ENCODE data around the gene TTC13. TPM values are rescaled to one million over a fixed set of nuclear protein-coding genes. Genes with fewer than 3 reads are reported as not detected.

TTC13 gene
- total RNA-seq, 2 experiments from 2014 or later = 13.6 to 16.2 TPM

DNA sequence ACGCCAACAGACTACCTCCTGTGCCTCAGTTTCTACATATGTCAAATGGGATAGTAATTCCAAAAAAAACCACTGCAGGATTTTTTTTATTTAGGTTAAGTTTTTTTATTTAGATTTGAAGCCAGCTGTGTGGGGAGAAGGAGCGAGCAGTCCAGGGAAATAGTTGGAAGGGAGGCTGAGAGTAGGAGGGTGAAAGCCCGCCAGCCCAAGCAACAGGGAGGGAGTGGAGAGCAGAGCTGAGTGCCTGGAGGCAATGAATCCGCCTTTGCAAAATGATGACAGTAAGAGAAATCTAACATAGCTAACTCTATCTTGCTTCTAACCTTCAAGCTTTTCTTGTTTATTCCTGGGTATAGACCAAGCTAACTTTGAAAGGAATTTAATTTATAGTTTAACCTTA, 94.7 kb downstream of the TTC13 start:
- DNase-seq = no peak
- ChIA-PET CTCF (no interaction called here), POLR2A (no interaction called here)
- intact Hi-C loops (cut with DNase I, micrococcal nuclease) = no loop called here
- ATAC-seq = no peak
- H3K36me3 Mint-ChIP-seq (ENCODE audit: low read depth) = no peaks in the 10 kb centered on the region
- no peaks in the 10 kb centered on the region for H3K4me1 Mint-ChIP-seq
- H3K4me3 Mint-ChIP-seq = no peak overlapping the region
- no peaks in the 10 kb centered on the region for H3K9me3 Mint-ChIP-seq (ENCODE audit: low read depth)
- peaks cover 34% of the 10 kb centered on the region for H3K27me3 Mint-ChIP-seq
- H3K27ac Mint-ChIP-seq = no peak overlapping the region

DNA sequence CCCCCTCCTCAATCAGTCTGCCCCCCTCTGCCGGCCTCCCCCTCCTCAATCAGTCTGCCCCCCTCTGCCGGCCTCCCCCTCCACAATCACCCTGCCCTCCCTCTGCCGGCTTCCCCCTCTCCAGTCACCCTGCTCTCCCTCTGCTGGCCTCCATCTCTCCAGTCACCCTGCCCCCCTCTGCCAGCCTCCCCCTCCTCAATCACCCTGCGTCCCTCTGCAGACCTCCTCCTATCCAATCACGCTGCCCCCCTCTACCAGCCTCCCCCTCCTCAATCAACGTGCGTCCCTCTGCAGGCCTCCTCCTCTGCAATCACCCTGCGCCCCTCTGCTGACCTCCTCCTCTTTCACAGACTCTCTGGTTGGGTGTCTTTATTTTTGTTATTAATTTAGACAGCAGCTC, 98.9 kb downstream of the TTC13 start:
- no peak overlapping the region for H3K4me3 Mint-ChIP-seq
- no peaks in the 10 kb centered on the region for H3K36me3 Mint-ChIP-seq (ENCODE audit: low read depth)
- ATAC-seq (no peak), DNase-seq (no peak)
- intact Hi-C loops (cut with DNase I, micrococcal nuclease) = no loop called here
- H3K27me3 Mint-ChIP-seq = peaks cover 36% of the 10 kb centered on the region
- no peaks in the 10 kb centered on the region for H3K9me3 Mint-ChIP-seq (ENCODE audit: low read depth)
- ChIA-PET CTCF (no interaction called here), POLR2A (no interaction called here)
- no peaks in the 10 kb centered on the region for H3K4me1 Mint-ChIP-seq
- no peak overlapping the region for H3K27ac Mint-ChIP-seq

DNA sequence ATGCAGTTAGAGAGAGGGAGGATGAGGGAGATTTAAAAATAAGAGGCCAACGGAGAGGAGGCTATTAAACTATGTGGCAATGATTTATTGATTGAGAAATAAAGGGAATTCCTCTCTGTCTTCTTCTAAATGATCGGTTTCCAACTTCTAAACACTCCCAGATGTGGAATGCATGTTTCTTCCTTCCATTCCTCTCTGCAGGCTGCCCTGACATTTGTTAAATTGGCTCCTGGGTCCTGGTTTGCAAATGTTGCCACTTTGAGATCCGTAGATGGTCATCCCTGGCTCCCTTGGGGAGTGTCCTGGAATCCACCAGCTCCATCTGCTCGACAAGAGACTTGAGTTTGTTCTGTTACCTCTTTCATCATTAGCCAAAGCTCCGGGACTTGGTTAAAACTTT, 100.1 kb downstream of the TTC13 start:
- intact Hi-C loops (cut with DNase I, micrococcal nuclease) = no loop called here
- CTCF ChIA-PET = no interaction called here
- POLR2A ChIA-PET = no interaction called here
- H3K27me3 Mint-ChIP-seq = peaks cover 37% of the 10 kb centered on the region
- no peak overlapping the region for H3K4me3 Mint-ChIP-seq
- H3K4me1 Mint-ChIP-seq = no peaks in the 10 kb centered on the region
- H3K27ac Mint-ChIP-seq = no peak overlapping the region
- no peaks in the 10 kb centered on the region for H3K9me3 Mint-ChIP-seq (ENCODE audit: low read depth)
- ATAC-seq = no peak
- no peaks in the 10 kb centered on the region for H3K36me3 Mint-ChIP-seq (ENCODE audit: low read depth)
- no peak for DNase-seq

DNA sequence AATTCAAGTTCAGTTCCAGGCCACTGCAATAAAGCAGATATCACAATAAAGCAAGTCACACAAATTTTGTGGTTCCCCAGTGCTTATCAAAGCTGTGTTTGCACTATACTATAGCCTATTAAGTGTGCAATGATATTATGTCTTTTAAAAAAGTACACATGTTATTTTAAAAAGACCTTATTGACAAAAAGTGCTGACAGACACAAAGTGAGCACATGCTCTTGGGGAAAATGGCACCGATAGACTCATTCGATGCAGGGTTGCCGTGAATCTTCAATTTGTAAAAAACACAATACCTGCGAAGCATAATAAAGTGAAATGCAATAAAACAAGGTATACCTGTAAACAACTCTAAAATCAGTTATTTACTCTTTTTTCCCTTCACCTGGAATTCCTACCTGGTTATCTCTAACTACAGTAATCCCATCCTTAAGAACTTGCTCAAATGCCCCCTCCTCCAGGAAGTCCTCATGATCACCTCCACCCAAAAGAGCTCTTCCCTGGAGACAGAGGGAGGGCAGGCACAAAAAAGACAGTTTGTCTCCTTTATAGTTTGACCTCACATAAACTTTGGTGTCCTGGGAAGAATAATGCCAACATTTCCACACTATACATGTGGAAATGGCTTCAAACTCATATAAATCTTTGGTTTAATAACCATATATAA, 100.6 kb downstream of the TTC13 start:
- Mint-ChIP-seq H3K4me3 (no peak overlapping the region), H3K27me3 (peaks cover 36% of the 10 kb centered on the region), H3K27ac (no peak overlapping the region), H3K9me3 (ENCODE audit: low read depth) (no peaks in the 10 kb centered on the region), H3K36me3 (ENCODE audit: low read depth) (no peaks in the 10 kb centered on the region), H3K4me1 (no peaks in the 10 kb centered on the region)
- ChIA-PET POLR2A (no interaction called here), CTCF (interaction anchor here (0.6 to 0.7 kb wide), 2 partner anchors 58 to 615 kb away, joined by 3 to 4 read pairs; no protein-coding TSS in a partner anchor)
- intact Hi-C loops (cut with DNase I, micrococcal nuclease) = no loop called here
- DNase-seq = no peak
- no peak for ATAC-seq

DNA sequence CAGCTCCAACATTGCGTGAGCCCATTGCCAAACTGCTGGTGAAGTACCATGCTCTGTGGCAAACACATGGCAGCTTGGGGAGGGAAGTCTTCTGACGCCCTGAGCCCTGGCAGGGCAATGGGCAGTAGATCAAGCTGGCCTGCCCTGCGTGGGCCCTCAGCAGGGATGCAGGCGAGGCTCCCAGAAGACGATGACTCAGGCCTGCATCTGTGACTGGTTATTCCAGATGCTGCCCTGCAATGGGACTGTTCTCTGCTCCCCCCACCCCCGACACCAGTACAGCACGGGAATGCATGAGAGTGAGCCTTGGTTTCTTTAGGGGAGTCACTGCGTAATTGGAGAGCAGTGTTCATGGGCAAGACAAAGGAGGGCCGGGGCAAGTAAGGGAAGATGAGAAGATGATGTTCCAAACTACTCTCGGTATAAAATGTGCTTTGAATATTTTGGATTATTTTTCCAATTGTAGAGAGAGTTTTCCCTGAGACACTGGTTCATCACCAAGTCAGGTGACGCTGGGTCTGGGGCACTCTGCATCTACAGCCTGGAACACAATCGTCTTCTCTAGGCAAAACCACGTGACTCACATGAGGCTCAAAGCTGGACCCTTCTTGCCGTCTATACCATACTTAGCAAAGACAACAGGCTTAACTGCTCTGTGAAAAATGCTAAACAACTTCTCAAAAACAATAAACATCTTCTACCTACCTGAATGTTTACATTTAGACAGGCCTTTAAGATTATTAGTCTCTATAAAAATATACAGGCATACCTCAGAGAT, 101.3 kb downstream of the TTC13 start:
- CTCF ChIA-PET = interaction anchor here (0.6 to 0.7 kb wide), 2 partner anchors 57 to 615 kb away, joined by 3 to 4 read pairs; no protein-coding TSS in a partner anchor
- H3K36me3 Mint-ChIP-seq (ENCODE audit: low read depth) = no peaks in the 10 kb centered on the region
- DNase-seq (no peak), ATAC-seq (no peak)
- H3K9me3 Mint-ChIP-seq (ENCODE audit: low read depth) = no peaks in the 10 kb centered on the region
- H3K4me3 Mint-ChIP-seq = no peak overlapping the region
- intact Hi-C loops (cut with DNase I, micrococcal nuclease) = no loop called here
- H3K27me3 Mint-ChIP-seq = peaks cover 31% of the 10 kb centered on the region
- H3K4me1 Mint-ChIP-seq = no peaks in the 10 kb centered on the region
- POLR2A ChIA-PET = no interaction called here
- no peak overlapping the region for H3K27ac Mint-ChIP-seq

DNA sequence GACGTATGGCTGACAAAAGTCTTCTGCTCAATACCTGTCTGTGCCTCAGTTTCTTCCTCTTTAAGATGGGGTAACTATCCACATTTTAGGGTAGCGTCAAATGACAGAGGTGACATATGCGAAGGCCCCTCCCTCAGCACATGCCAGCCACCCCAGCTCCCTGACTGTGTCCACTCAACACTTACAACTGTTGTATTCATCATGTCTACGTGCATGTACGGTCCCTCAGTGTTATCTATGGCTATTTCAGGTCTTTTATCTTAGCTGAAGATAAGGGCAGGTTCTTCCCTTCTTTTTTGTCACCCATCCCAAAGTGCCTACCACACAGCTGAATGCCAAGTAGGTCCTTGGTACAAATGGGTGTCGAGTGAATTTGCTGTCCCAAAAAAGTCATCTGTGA, 102.0 kb downstream of the TTC13 start:
- H3K27me3 Mint-ChIP-seq = peaks cover 33% of the 10 kb centered on the region
- no peaks in the 10 kb centered on the region for H3K9me3 Mint-ChIP-seq (ENCODE audit: low read depth)
- no peak for ATAC-seq
- no peak for DNase-seq
- H3K36me3 Mint-ChIP-seq (ENCODE audit: low read depth) = no peaks in the 10 kb centered on the region
- no peaks in the 10 kb centered on the region for H3K4me1 Mint-ChIP-seq
- ChIA-PET CTCF (interaction anchor here (0.6 kb wide), 1 partner anchor 75 kb away, joined by 3 read pairs; no protein-coding TSS in a partner anchor), POLR2A (no interaction called here)
- intact Hi-C loops (cut with DNase I, micrococcal nuclease) = no loop called here
- no peak overlapping the region for H3K4me3 Mint-ChIP-seq
- no peak overlapping the region for H3K27ac Mint-ChIP-seq

DNA sequence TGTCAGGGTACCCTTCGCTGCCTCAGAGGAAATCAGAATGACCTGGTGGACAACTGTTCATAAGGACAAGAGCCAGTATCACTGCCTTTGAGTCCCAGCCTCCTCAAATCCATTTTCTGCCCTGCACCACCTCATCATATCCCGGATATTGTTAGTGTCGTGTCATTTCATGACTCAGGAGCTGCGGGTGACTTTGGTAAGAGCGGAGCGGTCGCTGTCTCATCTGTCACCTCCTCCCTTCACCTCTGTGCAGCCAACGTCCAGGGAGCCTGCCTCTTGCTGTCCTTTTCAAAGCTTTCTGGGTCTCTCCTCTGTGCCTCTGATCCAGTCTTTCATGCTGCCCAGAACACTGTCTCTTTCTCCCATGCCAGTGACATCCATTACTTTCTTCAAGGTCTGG, 103.3 kb downstream of the TTC13 start:
- H3K9me3 Mint-ChIP-seq (ENCODE audit: low read depth) = no peaks in the 10 kb centered on the region
- intact Hi-C loops (cut with DNase I, micrococcal nuclease) = no loop called here
- H3K27ac Mint-ChIP-seq = no peak overlapping the region
- no peaks in the 10 kb centered on the region for H3K36me3 Mint-ChIP-seq (ENCODE audit: low read depth)
- H3K4me3 Mint-ChIP-seq = no peak overlapping the region
- no peaks in the 10 kb centered on the region for H3K4me1 Mint-ChIP-seq
- ATAC-seq (no peak), DNase-seq (no peak)
- H3K27me3 Mint-ChIP-seq = peaks cover 23% of the 10 kb centered on the region
- CTCF ChIA-PET = no interaction called here
- POLR2A ChIA-PET = no interaction called here

DNA sequence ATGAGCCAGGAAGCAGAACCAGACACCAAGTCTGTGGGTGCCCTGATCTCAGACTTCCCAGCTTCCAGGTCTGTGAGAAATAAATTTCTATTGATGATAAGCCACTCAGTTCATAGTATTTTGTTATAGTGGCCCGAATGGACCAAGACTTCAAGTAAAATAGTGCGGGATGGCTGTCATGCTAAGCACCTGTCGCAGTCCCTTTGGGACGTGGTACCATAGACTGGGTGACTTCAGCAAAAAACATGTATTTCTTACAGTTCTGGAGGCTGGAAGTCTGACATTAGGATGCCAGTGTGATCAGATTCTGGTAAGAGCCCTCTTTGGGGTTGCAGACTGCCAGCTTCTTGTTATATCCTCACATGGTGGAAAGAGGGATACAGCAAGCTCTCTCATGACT, 107.7 kb downstream of the TTC13 start:
- Mint-ChIP-seq H3K4me3 (no peak overlapping the region), H3K9me3 (ENCODE audit: low read depth) (no peaks in the 10 kb centered on the region), H3K27ac (no peak overlapping the region), H3K4me1 (peaks cover 15% of the 10 kb centered on the region), H3K36me3 (ENCODE audit: low read depth) (no peaks in the 10 kb centered on the region), H3K27me3 (peaks cover 20% of the 10 kb centered on the region)
- CTCF ChIA-PET = interaction anchor here (1.1 to 1.3 kb wide), 2 partner anchors 108 to 228 kb away, joined by 3 read pairs; partner anchors contain the start of gene ARV1
- intact Hi-C loops (cut with DNase I, micrococcal nuclease) = no loop called here
- DNase-seq (no peak), ATAC-seq (no peak)
- POLR2A ChIA-PET = no interaction called here

DNA sequence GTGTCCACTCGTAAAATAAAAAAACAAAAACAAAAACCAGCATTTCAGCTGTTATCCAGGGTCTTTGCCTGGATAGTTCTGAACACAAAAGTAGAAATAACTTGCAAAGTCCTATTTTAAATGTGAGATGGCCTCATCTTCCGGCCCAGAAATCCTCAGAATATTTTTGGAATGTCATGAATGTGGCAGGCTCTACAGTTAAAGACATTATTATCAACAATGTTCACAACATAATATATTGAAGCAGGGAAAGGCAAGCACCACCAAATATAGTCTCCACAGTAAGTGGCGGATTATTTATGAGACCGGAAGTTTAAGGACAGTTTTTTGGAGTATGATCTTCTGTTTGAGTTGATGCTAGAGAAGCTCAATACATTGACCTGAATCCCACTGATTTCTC, 109.2 kb downstream of the TTC13 start:
- POLR2A ChIA-PET = no interaction called here
- ATAC-seq (no peak), DNase-seq (no peak)
- H3K9me3 Mint-ChIP-seq (ENCODE audit: low read depth) = no peaks in the 10 kb centered on the region
- H3K27me3 Mint-ChIP-seq = peaks cover 16% of the 10 kb centered on the region
- H3K36me3 Mint-ChIP-seq (ENCODE audit: low read depth) = no peaks in the 10 kb centered on the region
- peaks cover 15% of the 10 kb centered on the region for H3K4me1 Mint-ChIP-seq
- CTCF ChIA-PET = interaction anchor here (0.7 kb wide), 1 partner anchor 95 kb away, joined by 3 read pairs; no protein-coding TSS in a partner anchor
- intact Hi-C loops (cut with DNase I, micrococcal nuclease) = loop anchor here (1.0 to 5.0 kb wide), 5 partner anchors 108 to 553 kb away; partner anchors contain the start of genes ARV1 (in 1 of the 2), EGLN1 (in 1 of the 2), EXOC8 (in 1 of the 2) and FAM89A (in 1 of the 2)
- no peak overlapping the region for H3K27ac Mint-ChIP-seq
- peak overlapping the region; percentile 80 for H3K4me3 Mint-ChIP-seq

DNA sequence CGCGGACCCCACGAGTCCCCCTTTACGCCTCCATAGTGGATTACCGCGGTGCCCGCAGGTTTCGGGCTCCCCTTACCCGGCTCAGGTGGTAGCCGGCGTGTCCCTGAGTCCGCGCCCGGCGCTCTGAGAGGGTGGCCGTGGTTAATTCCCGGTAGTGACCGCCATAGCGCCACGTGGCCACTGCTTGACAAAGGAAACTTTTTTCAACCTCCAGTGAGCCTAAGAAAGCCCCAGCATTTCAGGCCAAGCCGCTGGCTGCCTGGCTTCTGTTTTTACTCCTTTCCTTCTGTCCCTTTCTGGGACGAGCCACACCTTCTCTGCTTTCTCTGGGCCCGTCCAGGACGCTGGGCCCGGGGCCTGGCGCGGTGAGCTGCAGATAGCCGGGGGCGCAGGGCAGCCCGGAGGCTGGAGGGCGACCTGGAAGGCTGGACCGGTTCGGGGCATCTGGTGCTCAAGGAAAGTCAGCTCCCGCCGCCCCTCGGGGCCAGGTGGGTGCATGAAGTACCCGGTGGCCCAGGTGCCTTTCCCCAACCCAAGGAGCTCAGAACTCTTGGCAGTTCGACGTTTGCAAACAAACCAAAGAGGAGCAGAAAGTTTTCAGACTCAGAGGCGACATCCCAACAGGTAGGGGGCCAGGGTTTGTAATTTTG, 109.8 kb downstream of the TTC13 start:
- Mint-ChIP-seq H3K36me3 (ENCODE audit: low read depth) (no peaks in the 10 kb centered on the region), H3K9me3 (ENCODE audit: low read depth) (no peaks in the 10 kb centered on the region), H3K27ac (no peak overlapping the region), H3K4me1 (peaks cover 17% of the 10 kb centered on the region), H3K4me3 (peak overlapping the region; percentile 80), H3K27me3 (peaks cover 14% of the 10 kb centered on the region)
- POLR2A ChIA-PET = no interaction called here
- intact Hi-C loops (cut with DNase I, micrococcal nuclease) = loop anchor here (1.0 to 5.0 kb wide), 10 partner anchors 108 to 554 kb away; partner anchors contain the start of genes ARV1 (in 2 of the 2), FAM89A (in 2 of the 2), COG2 (in 1 of the 2) and EGLN1 (in 1 of the 2)
- ATAC-seq = peak; percentile 52
- CTCF ChIA-PET = interaction anchor here (0.7 kb wide), 1 partner anchor 95 kb away, joined by 3 read pairs; no protein-coding TSS in a partner anchor
- DNase-seq = peak; percentile 61

DNA sequence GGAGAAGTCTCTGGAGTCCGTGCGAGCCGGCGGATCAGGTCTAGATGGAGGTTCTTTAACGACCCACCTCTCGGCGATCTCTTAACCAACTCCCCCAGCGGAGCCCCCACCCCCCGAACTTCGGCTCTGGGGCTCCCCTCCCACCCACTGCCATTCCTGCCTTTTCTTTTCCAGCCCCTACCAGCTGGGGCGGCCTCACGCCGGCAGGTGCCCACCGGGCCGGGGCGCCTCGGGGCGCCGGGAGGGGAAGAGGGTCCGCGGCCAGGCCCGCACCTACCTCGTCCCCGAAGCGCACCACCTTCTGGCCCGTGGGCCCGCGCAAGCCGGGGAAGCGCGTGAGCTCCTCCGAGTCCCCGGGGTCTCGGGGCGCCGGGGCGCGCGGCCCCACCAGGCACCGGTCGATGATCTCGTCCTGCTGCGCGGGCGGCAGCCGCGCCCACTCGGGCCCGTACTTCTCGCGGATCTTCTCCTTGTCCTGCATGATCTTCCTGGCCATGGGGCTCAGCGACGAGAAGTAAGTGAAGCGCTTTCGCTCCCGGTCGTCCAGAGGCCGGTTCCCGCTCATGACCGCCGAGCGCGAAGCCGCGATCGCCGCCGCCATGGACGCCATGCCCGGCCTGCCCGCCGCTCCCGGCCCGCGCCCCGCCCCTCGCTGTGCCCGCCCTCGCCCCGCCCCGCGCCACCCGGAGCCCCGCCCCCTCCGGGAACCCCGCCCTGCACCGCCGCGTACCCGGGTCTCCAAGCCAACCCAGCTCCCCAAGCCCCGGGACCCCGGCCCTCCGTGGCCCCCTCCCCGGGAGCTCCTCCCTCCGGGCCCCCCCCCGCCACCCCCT, 110.5 kb downstream of the TTC13 start, which contains the start of gene C1orf198:
Gene C1orf198, minus strand, starts transcription at position 619 of the 833 bp plus-strand sequence. Its CDS starts 9 bp downstream, at position 610.
- ATAC-seq (peak; percentile 90), DNase-seq (peak; percentile 86)
- H3K9me3 Mint-ChIP-seq (ENCODE audit: low read depth) = no peaks in the 10 kb centered on the region
- H3K27ac Mint-ChIP-seq = peak within 1 kb of the TSS; percentile 21
- peak within 1 kb of the TSS; percentile 80 for H3K4me3 Mint-ChIP-seq
- no peaks in the 10 kb centered on the region for H3K36me3 Mint-ChIP-seq (ENCODE audit: low read depth)
- ChIA-PET CTCF (no interaction called here), POLR2A (no interaction called here)
- intact Hi-C loops (cut with DNase I, micrococcal nuclease) = loop anchor here (1.0 to 5.0 kb wide), 9 partner anchors 109 to 555 kb away; partner anchors contain the start of genes ARV1 (in 2 of the 2), FAM89A (in 2 of the 2), COG2 (in 1 of the 2) and EGLN1 (in 1 of the 2)
- H3K4me1 Mint-ChIP-seq = peaks cover 22% of the 10 kb centered on the region
- H3K27me3 Mint-ChIP-seq = peaks cover 14% of the 10 kb centered on the region

Data from activated CD4-positive, alpha-beta T cell treated with anti-CD3 and anti-CD28 coated beads for 36 hours (primary cell).